HG02970 (cell line): Measurements from ENCODE around the gene ZBTB38.
A peak's percentile ranks its signal among the peaks of the same experiment; 100 is the strongest.

Source experiments
- ATAC-seq: cut with Tn5 transposase; IDR thresholded peaks from one replicate; pipeline ENCODE4 v1.9.1; 2021; ENCODE audit warnings: mild to moderate bottlenecking, moderate library complexity, moderate number of reproducible peaks; ENCODE audit not compliant: unreplicated experiment, low FRiP score

ZBTB38 gene

GRCh38 chr3:141368062-141368924 lies at the start of gene ZBTB38:
Gene ZBTB38 (plus strand): TSS chr3:141368504. CDS start chr3:141442389, 73,885 bp downstream.
- ATAC-seq: no peak

- no peak for ATAC-seq
These were observed 47.8 kb upstream of the ZBTB38 start for GRCh38 chr3:141320399-141321108.

- no peak for ATAC-seq
These were observed 47.2 kb upstream of the ZBTB38 start for GRCh38 chr3:141321109-141321497.

GRCh38 chr3:141323936-141324704 lies 44.2 kb upstream of the ZBTB38 start:
- no peak for ATAC-seq

- ATAC-seq: no peak
These were observed 42.2 kb upstream of the ZBTB38 start for GRCh38 chr3:141326123-141326522.

GRCh38 chr3:141326626-141327025 lies 41.7 kb upstream of the ZBTB38 start:
- ATAC-seq: no peak

- ATAC-seq: no peak
These were observed 39.8 kb upstream of the ZBTB38 start for GRCh38 chr3:141328286-141329166.

GRCh38 chr3:141330235-141330634 lies 38.1 kb upstream of the ZBTB38 start:
- no peak for ATAC-seq

- ATAC-seq: no peak
These were observed 37.5 kb upstream of the ZBTB38 start for GRCh38 chr3:141330718-141331376.

- ATAC-seq: no peak
These were observed 36.7 kb upstream of the ZBTB38 start for GRCh38 chr3:141331377-141332318.

GRCh38 chr3:141332416-141332815 lies 35.9 kb upstream of the ZBTB38 start:
- no peak for ATAC-seq

- ATAC-seq: no peak
These were observed 34.3 kb upstream of the ZBTB38 start for GRCh38 chr3:141333836-141334626.

- ATAC-seq: no peak
These were observed 33.6 kb upstream of the ZBTB38 start for GRCh38 chr3:141334627-141335250.

GRCh38 chr3:141335531-141336061 lies 32.7 kb upstream of the ZBTB38 start:
- ATAC-seq: no peak

- peak; percentile 72 for ATAC-seq
These were observed 31.4 kb upstream of the ZBTB38 start for GRCh38 chr3:141336672-141337522.

- no peak for ATAC-seq
These were observed 30.8 kb upstream of the ZBTB38 start for GRCh38 chr3:141337523-141337854.
